H9 (cell line): ENCODE data around the gene SPINT2. TPM values are rescaled to one million over a fixed set of nuclear protein-coding genes. Genes with fewer than 3 reads are reported as not detected.

Source experiments
- DNase-seq: peaks from one replicate; pipeline ENCODE4 v3.0.0-alpha.2; 2017
- H2AFZ ChIP-seq: one replicate; pipeline ENCODE4 v1.6.1; 2013; ENCODE audit warnings: mild to moderate bottlenecking, low read length, control low read depth, moderate library complexity
- H2AK5ac ChIP-seq: 2 replicates; pipeline ENCODE4 v1.6.1; 2013; ENCODE audit warnings: low read length, control low read depth, mixed read lengths; ENCODE audit not compliant: insufficient read length
- H2BK120ac ChIP-seq: one replicate; pipeline ENCODE4 v1.6.1; 2013; ENCODE audit warnings: low read depth, mild to moderate bottlenecking, low read length, control low read depth, inconsistent platforms; ENCODE audit not compliant: poor library complexity, severe bottlenecking
- H2BK12ac ChIP-seq: 2 replicates; pipeline ENCODE4 v1.6.1; 2013; ENCODE audit warnings: low read length, control low read depth, mixed read lengths, low read depth; ENCODE audit not compliant: insufficient read length
- H2BK15ac ChIP-seq: 2 replicates; pipeline ENCODE4 v1.6.1; 2013; ENCODE audit warnings: low read depth, low read length, control low read depth
- H2BK20ac ChIP-seq: one replicate; pipeline ENCODE4 v1.6.1; 2013; ENCODE audit warnings: low read depth, mild to moderate bottlenecking, low read length, control low read depth, inconsistent platforms; ENCODE audit not compliant: poor library complexity, severe bottlenecking
- H2BK5ac ChIP-seq: 2 replicates; pipeline ENCODE4 v1.6.1; 2013; ENCODE audit warnings: low read length, control low read depth, mixed read lengths; ENCODE audit not compliant: insufficient read length
- H3K14ac ChIP-seq: 2 replicates; pipeline ENCODE4 v1.6.1; 2013; ENCODE audit warnings: low read length, control low read depth; ENCODE audit not compliant: insufficient read depth
- H3K18ac ChIP-seq: 2 replicates; pipeline ENCODE4 v1.6.1; 2013; ENCODE audit warnings: low read depth, mild to moderate bottlenecking, mixed read lengths, low read length, control low read depth; ENCODE audit not compliant: insufficient read length
- H3K23ac ChIP-seq: 2 replicates; pipeline ENCODE4 v1.6.1; 2013; ENCODE audit warnings: low read length, control low read depth, mixed read lengths, low read depth; ENCODE audit not compliant: insufficient read length
- H3K23me2 ChIP-seq: 2 replicates; pipeline ENCODE4 v1.6.1; 2013; ENCODE audit warnings: low read depth, mild to moderate bottlenecking, mixed read lengths, low read length, control low read depth; ENCODE audit not compliant: insufficient read length, poor library complexity, severe bottlenecking
- H3K27ac ChIP-seq: 2 replicates; pipeline ENCODE4 v1.5.1; 2013; ENCODE audit warnings: low read length, control low read depth, mixed read lengths, low read depth; ENCODE audit not compliant: insufficient read length
- H3K27me3 ChIP-seq: 2 replicates; pipeline ENCODE4 v1.6.1; 2013; ENCODE audit warnings: low read length, control low read depth, inconsistent platforms; ENCODE audit not compliant: insufficient read depth
- H3K4ac ChIP-seq: 2 replicates; pipeline ENCODE4 v1.6.1; 2013; ENCODE audit warnings: low read depth, mild to moderate bottlenecking, control low read depth, inconsistent platforms, low read length, moderate library complexity
- H3K4me1 ChIP-seq: 2 replicates; pipeline ENCODE4 v1.6.1; 2013; ENCODE audit warnings: low read length, control low read depth, inconsistent platforms; ENCODE audit not compliant: insufficient read depth
- H3K4me2 ChIP-seq: 2 replicates; pipeline ENCODE4 v1.6.1; 2013; ENCODE audit warnings: low read length, control low read depth, mixed read lengths; ENCODE audit not compliant: insufficient read length, insufficient read depth
- H3K56ac ChIP-seq: 2 replicates; pipeline ENCODE4 v1.6.1; 2013; ENCODE audit warnings: low read depth, mild to moderate bottlenecking, mixed read lengths, low read length, control low read depth; ENCODE audit not compliant: insufficient read length
- H3K79me1 ChIP-seq: 2 replicates; pipeline ENCODE4 v1.6.1; 2013; ENCODE audit warnings: low read depth, mild to moderate bottlenecking, moderate library complexity, low read length, control low read depth, inconsistent platforms; ENCODE audit not compliant: insufficient read depth, poor library complexity, severe bottlenecking
- H3K79me2 ChIP-seq: 2 replicates; pipeline ENCODE4 v1.6.1; 2013; ENCODE audit warnings: low read length, control low read depth, inconsistent platforms; ENCODE audit not compliant: insufficient read depth
- H3K9ac ChIP-seq: 2 replicates; pipeline ENCODE4 v1.6.1; 2013; ENCODE audit warnings: low read length, control low read depth, mixed read lengths; ENCODE audit not compliant: insufficient read length; ENCODE audit errors: extremely low read depth
- H3K9me3 ChIP-seq: one replicate; pipeline ENCODE4 v1.6.1; 2013; ENCODE audit warnings: low read depth, low read length, inconsistent platforms; ENCODE audit not compliant: control insufficient read depth
- H3T11ph ChIP-seq: one replicate; pipeline ENCODE4 v1.6.1; 2013; ENCODE audit warnings: mild to moderate bottlenecking, low read length, control low read depth, inconsistent platforms
- H4K20me1 ChIP-seq: one replicate; pipeline ENCODE4 v1.6.1; 2013; ENCODE audit not compliant: control insufficient read depth, insufficient read length, insufficient read depth
- H4K5ac ChIP-seq: 2 replicates; pipeline ENCODE4 v1.6.1; 2013; ENCODE audit warnings: low read depth, mild to moderate bottlenecking, mixed read lengths, low read length, control low read depth; ENCODE audit not compliant: insufficient read length
- H4K8ac ChIP-seq: replicated peaks from 2 replicates; pipeline ENCODE4 v1.6.1; 2013; ENCODE audit warnings: low read length, control low read depth, mixed read lengths, low read depth; ENCODE audit not compliant: insufficient read length
- H4K91ac ChIP-seq: 2 replicates; pipeline ENCODE4 v1.6.1; 2013; ENCODE audit warnings: low read depth, mild to moderate bottlenecking, moderate library complexity, mixed read lengths, low read length, control low read depth; ENCODE audit not compliant: insufficient read length
- H3K27ac Mint-ChIP-seq, 3 experiments: 2 replicates in 2 of 3; 3 replicates in 1 of 3; pipeline ENCODE4 v1.8.0; 2020 to 2021; ENCODE audit warnings: mixed read lengths in 3 of 3, mild to moderate bottlenecking in 1 of 3, moderate library complexity in 1 of 3
- H3K27me3 Mint-ChIP-seq: 2 replicates; pipeline ENCODE4 v1.8.0; 2021; ENCODE audit warnings: low read depth, mild to moderate bottlenecking, moderate library complexity, mixed read lengths
- H3K36me3 Mint-ChIP-seq, 3 experiments: 2 replicates in 2 of 3; 3 replicates in 1 of 3; pipeline ENCODE4 v1.8.0; 2020 to 2021; ENCODE audit warnings: low read depth in 3 of 3, mixed read lengths in 3 of 3; ENCODE audit not compliant: insufficient read depth in 1 of 3
- H3K4me1 Mint-ChIP-seq, 2 experiments: 2 replicates each; pipeline ENCODE4 v1.8.0; 2020; ENCODE audit warnings: mixed read lengths in 2 of 2
- H3K4me3 Mint-ChIP-seq, 2 experiments: 2 replicates in 1 of 2; 3 replicates in 1 of 2; pipeline ENCODE4 v1.8.0; 2020 to 2021; ENCODE audit warnings: mild to moderate bottlenecking in 2 of 2, mixed read lengths in 2 of 2, moderate library complexity in 1 of 2
- H3K9me3 Mint-ChIP-seq, 2 experiments: 2 replicates in 1 of 2; 3 replicates in 1 of 2; pipeline ENCODE4 v1.8.0; 2020; ENCODE audit warnings: mild to moderate bottlenecking in 2 of 2, mixed read lengths in 2 of 2, moderate library complexity in 1 of 2
- CTCF ChIP-seq: fragments of 200-600 bp; sonication (generic); conservative IDR thresholded peaks from 3 replicates; pipeline ENCODE4 v1.8.0; 2021; ENCODE audit warnings: antibody characterized with exemption, mild to moderate bottlenecking
- WGBS: extraction: QIAGEN DNeasy Blood & Tissue Kit; methylation state at CpG from one replicate; pipeline ENCODE4 v1.1.7; 2013; ENCODE audit warnings: missing lambda C conversion rate, low lambda C conversion rate, mixed read lengths; ENCODE audit not compliant: insufficient read length; ENCODE audit errors: extremely low coverage; 5-methylcytosine and 5-hydroxymethylcytosine counted together
- total RNA-seq: library from RNA; stranded (reverse); gene quantifications from 2 replicates; pipeline ENCODE4 v1.2.1, GENCODE V29; 2021

Gene SPINT2
- total RNA-seq, 1 experiment from 2014 or later: 283 TPM

GRCh38 chr19:38262585-38263268 is 1.6 kb upstream of the SPINT2 start:
- Histone ChIP-seq H3T11ph (no peak overlapping the region), H4K8ac (no peak overlapping the region), H3K79me1 (peaks cover 6% of the 10 kb centered on the region), H3K23me2 (peaks cover 11% of the 10 kb centered on the region), H3K56ac (no peak overlapping the region), H4K20me1 (no peaks in the 10 kb centered on the region), H3K4me1 (peaks cover 9% of the 10 kb centered on the region; the same call in 1 of the 2 replicates), H3K9me3 (no peaks in the 10 kb centered on the region), H4K5ac (no peak overlapping the region), H3K4me2 (no peak overlapping the region), H3K14ac (no peak overlapping the region), H2BK12ac (no peak overlapping the region), H4K91ac (no peak overlapping the region), H3K27ac (no peak overlapping the region), H2BK20ac (no peak overlapping the region), H3K9ac (no peak overlapping the region), H3K4ac (no peak overlapping the region), H2AK5ac (peak overlapping the region; percentile 3), H2BK5ac (no peak overlapping the region), H3K79me2 (peaks cover 24% of the 10 kb centered on the region; the same call in 1 of the 2 replicates), H2BK120ac (no peak overlapping the region), H2AFZ (no peak overlapping the region), H3K23ac (no peak overlapping the region), H3K27me3 (no peaks in the 10 kb centered on the region), H3K18ac (peak overlapping the region; percentile 50), H2BK15ac (no peak overlapping the region)
- H3K27me3 Mint-ChIP-seq: 0 out of 2 replicates have a peak, but pooled peaks cover 3% of the 10 kb centered on the region
- H3K36me3 Mint-ChIP-seq: peaks cover 0 to 7% (median 2%) of the 10 kb centered on the region in 3 experiments; a peak in 3 of 7 replicates
- H3K27ac Mint-ChIP-seq: peak overlapping the region; percentile 38 to 80 (median 78); a peak in 6 of 7 replicates
- H3K9me3 Mint-ChIP-seq: no peaks in the 10 kb centered on the region; a peak in 3 of 5 replicates
- H3K4me3 Mint-ChIP-seq: peak overlapping the region in 1 of 2 experiments; percentile 61; a peak in 1 of 5 replicates
- WGBS: no CpG with 5 or more reads among the region's 7 CpGs
- peaks cover 35 to 41% of the 10 kb centered on the region in 2 experiments for H3K4me1 Mint-ChIP-seq
- DNase-seq: no peak
- no peak for TF ChIP-seq CTCF
